SK-N-MC (cell line): ENCODE data around the gene ARL8A.

Experiments used
- DNase-seq: peaks from one replicate; pipeline ENCODE4 v3.0.0-alpha.2; 2011; ENCODE audit warnings: low read depth, low spot score
- H3K27ac ChIP-seq: fragments of 200-600 bp; sonication (generic); 2 replicates; pipeline ENCODE4 v1.5.1; 2016; ENCODE audit warnings: mixed run types
- H3K36me3 ChIP-seq: fragments of 200-600 bp; sonication (generic); 2 replicates; pipeline ENCODE4 v1.6.1; 2017; ENCODE audit warnings: antibody characterized with exemption, low read length, mixed read lengths; ENCODE audit not compliant: insufficient read depth
- H3K4me3 ChIP-seq: fragments of 200-600 bp; sonication (generic); 2 replicates; pipeline ENCODE4 v1.5.1; 2016
- H3K9ac ChIP-seq: fragments of 200-600 bp; sonication (generic); 2 replicates; pipeline ENCODE4 v1.8.0; 2017; ENCODE audit warnings: mixed run types, mixed read lengths; ENCODE audit not compliant: insufficient read length
- H3K9me3 ChIP-seq: fragments of 200-600 bp; sonication (generic); 2 replicates; pipeline ENCODE4 v1.6.1; 2017; ENCODE audit warnings: low read depth, mild to moderate bottlenecking, antibody characterized with exemption, low read length, moderate library complexity, mixed read lengths
- EZH2 ChIP-seq: fragments of 200-600 bp; sonication (generic); IDR thresholded peaks from one replicate; pipeline ENCODE4 v1.6.1; 2017; ENCODE audit warnings: antibody characterized with exemption
- FOXP2 ChIP-seq: optimal IDR thresholded peaks from 2 replicates; pipeline ENCODE3; 2011; ENCODE audit warnings: mild to moderate bottlenecking, moderate library complexity; ENCODE audit not compliant: insufficient read depth; ENCODE audit errors: extremely low read length, control extremely low read depth
- POLR2AphosphoS5 ChIP-seq: IDR thresholded peaks from 2 replicates; pipeline ENCODE4 v1.6.1; 2012; ENCODE audit warnings: mild to moderate bottlenecking, low read depth, low read length, borderline replicate concordance

Gene ARL8A

GRCh38 chr1:202160377-202160940, 15.9 kb upstream of the ARL8A start, which contains the start of gene PTPN7:
Gene PTPN7 (minus strand): TSS chr1:202160602. CDS start chr1:202159402, 1,200 bp downstream.
- no peak for DNase-seq
- H3K27ac ChIP-seq, result no peak within 1 kb of the TSS
- no peaks in the 10 kb centered on the region for H3K9me3 ChIP-seq
- TF ChIP-seq EZH2 (no peak), POLR2AphosphoS5 (no peak), FOXP2 (no peak)
- no peak within 1 kb of the TSS for H3K9ac ChIP-seq
- no peaks in the 10 kb centered on the region for H3K36me3 ChIP-seq
- H3K4me3 ChIP-seq, result no peak within 1 kb of the TSS

- TF ChIP-seq EZH2, result no peak
- no peak overlapping the region for H3K4me3 ChIP-seq
- no peak for DNase-seq
- H3K27ac ChIP-seq, result no peak overlapping the region
- H3K36me3 ChIP-seq, result no peaks in the 10 kb centered on the region
- H3K9ac ChIP-seq, result no peak overlapping the region
- H3K9me3 ChIP-seq, result no peaks in the 10 kb centered on the region
These were observed 15.2 kb upstream of the ARL8A start for GRCh38 chr1:202159534-202160371.

- no peak overlapping the region for H3K9ac ChIP-seq
- no peaks in the 10 kb centered on the region for H3K36me3 ChIP-seq
- H3K9me3 ChIP-seq, result no peaks in the 10 kb centered on the region
- TF ChIP-seq POLR2AphosphoS5, result no peak
- no peak for TF ChIP-seq FOXP2
- no peak for TF ChIP-seq EZH2
- no peak overlapping the region for H3K27ac ChIP-seq
- H3K4me3 ChIP-seq, result no peak overlapping the region
- no peak for DNase-seq
These were observed 14.4 kb upstream of the ARL8A start for GRCh38 chr1:202158810-202159533.

- DNase-seq, result no peak
- Histone ChIP-seq H3K9me3 (no peaks in the 10 kb centered on the region), H3K9ac (no peak overlapping the region), H3K4me3 (no peak overlapping the region), H3K36me3 (no peaks in the 10 kb centered on the region), H3K27ac (no peak overlapping the region)
- no peak for TF ChIP-seq POLR2AphosphoS5
- TF ChIP-seq FOXP2, result no peak
- TF ChIP-seq EZH2, result no peak
These were observed 13.4 kb upstream of the ARL8A start for GRCh38 chr1:202157945-202158344.

GRCh38 chr1:202156590-202156989, 12.1 kb upstream of the ARL8A start:
- Histone ChIP-seq H3K4me3 (no peak overlapping the region), H3K36me3 (no peaks in the 10 kb centered on the region), H3K9me3 (no peaks in the 10 kb centered on the region), H3K27ac (no peak overlapping the region), H3K9ac (no peak overlapping the region)
- TF ChIP-seq FOXP2, result no peak
- TF ChIP-seq POLR2AphosphoS5, result no peak
- no peak for DNase-seq

GRCh38 chr1:202155478-202156021, 11.0 kb upstream of the ARL8A start:
- TF ChIP-seq POLR2AphosphoS5 (no peak), EZH2 (no peak), FOXP2 (no peak)
- no peaks in the 10 kb centered on the region for H3K36me3 ChIP-seq
- H3K27ac ChIP-seq, result no peak overlapping the region

GRCh38 chr1:202154766-202155477, 10.4 kb upstream of the ARL8A start:
- TF ChIP-seq EZH2, result no peak
- no peak for TF ChIP-seq POLR2AphosphoS5
- TF ChIP-seq FOXP2, result no peak
- H3K27ac ChIP-seq, result no peak overlapping the region

More at GRCh38 chr1:202155478-202156021, 11.0 kb upstream of the ARL8A start:
- no peaks in the 10 kb centered on the region for H3K9me3 ChIP-seq
- no peak overlapping the region for H3K9ac ChIP-seq
- no peak overlapping the region for H3K4me3 ChIP-seq
- DNase-seq, result no peak

More at GRCh38 chr1:202154766-202155477, 10.4 kb upstream of the ARL8A start:
- no peak for DNase-seq
- no peaks in the 10 kb centered on the region for H3K36me3 ChIP-seq
- H3K9ac ChIP-seq, result no peak overlapping the region
- no peaks in the 10 kb centered on the region for H3K9me3 ChIP-seq
- H3K4me3 ChIP-seq, result no peak overlapping the region
